ENCODE measurements around the gene CARD19. TPM values are rescaled to one million over a fixed set of nuclear protein-coding genes. Genes with fewer than 3 reads are reported as not detected.

The CARD19 gene
- total RNA-seq, 1 experiment from 2014 or later, result 54.5 TPM

- Histone ChIP-seq H2AFZ (ENCODE audit: low read depth, low read length, poor library complexity, severe bottlenecking) (no peak overlapping the region), H3K79me2 (ENCODE audit: insufficient read depth, low read length) (peaks cover 18% of the 10 kb centered on the region; the same call in 1 of the 2 replicates), H3K9me2 (ENCODE audit: insufficient read depth) (no peaks in the 10 kb centered on the region), H3K27ac (ENCODE audit: low read depth, low read length) (no peak overlapping the region; the same call in 1 of the 2 replicates), H3K9me3 (ENCODE audit: control insufficient read depth in 1 of 2, insufficient read depth in 1 of 2, low read depth in 1 of 2, low read length in 2 of 2) (no peaks in the 10 kb centered on the region), H3K4me2 (ENCODE audit: low read length) (no peak overlapping the region), H3K27me3 (ENCODE audit: insufficient read depth, low read length) (no peaks in the 10 kb centered on the region), H4K20me1 (ENCODE audit: insufficient read depth) (no peaks in the 10 kb centered on the region), H3K4me3 (replicated peaks in 1 of 2; ENCODE audit: low read depth in 1 of 2, low read length in 2 of 2) (no peak overlapping the region), H3K4me1 (ENCODE audit: control insufficient read depth in 1 of 2, insufficient read depth in 2 of 2, low read length in 2 of 2) (peaks cover 24 to 25% of the 10 kb centered on the region in 2 experiments), H3K36me3 (ENCODE audit: control insufficient read depth in 1 of 2, insufficient read depth in 2 of 2, low read length in 2 of 2) (no peaks in the 10 kb centered on the region; a peak in 1 of 4 replicates), H3K9ac (ENCODE audit: low read length) (no peak overlapping the region)
- ChIA-PET CTCF (no interaction called here), RAD21 (ENCODE audit: low non-redundant PET in 1 of 2, low total read pairs in 2 of 2, uncharacterized antibody in 2 of 2, unreplicated experiment in 2 of 2) (no interaction called here), POLR2A (no interaction called here)
- intact Hi-C loops (cut with micrococcal nuclease), result no loop called here
- ATAC-seq (no peak), DNase-seq (ENCODE audit: low read depth, low spot score) (no peak)
- BruUV-seq (replicated peaks), result no TSS peak
- TF ChIP-seq FOSL1 (IDR thresholded peaks at IDR 0.05; ENCODE audit: low read depth) (no peak), MAX (IDR thresholded peaks at IDR 0.05) (no peak), SIN3A (IDR thresholded peaks at IDR 0.05; ENCODE audit: low read depth) (no peak), SRF (IDR thresholded peaks at IDR 0.05; ENCODE audit: low read depth) (no peak), JUND (IDR thresholded peaks at IDR 0.05) (no peak), TCF7L2 (IDR thresholded peaks at IDR 0.05; ENCODE audit: borderline replicate concordance, extremely low read depth, insufficient read depth, insufficient read length) (no peak)
- TF ChIP-seq, protein P1, sequence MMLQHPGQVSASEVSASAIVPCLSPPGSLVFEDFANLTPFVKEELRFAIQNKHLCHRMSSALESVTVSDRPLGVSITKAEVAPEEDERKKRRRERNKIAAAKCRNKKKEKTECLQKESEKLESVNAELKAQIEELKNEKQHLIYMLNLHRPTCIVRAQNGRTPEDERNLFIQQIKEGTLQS (IDR thresholded peaks at IDR 0.05), result no peak
Observed at GRCh38 chr9:93128011-93128714, 32.1 kb downstream of the CARD19 start.

GRCh38 chr9:93128715-93129224, 32.8 kb downstream of the CARD19 start:
- POLR2A ChIA-PET, result no interaction called here
- no peak overlapping the region for H3K4me2 ChIP-seq (ENCODE audit: low read length)
- intact Hi-C loops (cut with micrococcal nuclease), result no loop called here
- no peaks in the 10 kb centered on the region for H3K9me2 ChIP-seq (ENCODE audit: insufficient read depth)
- ATAC-seq (no peak), DNase-seq (ENCODE audit: low read depth, low spot score) (no peak)
- H3K27me3 ChIP-seq (ENCODE audit: insufficient read depth, low read length), result no peaks in the 10 kb centered on the region
- CTCF ChIA-PET, result no interaction called here
- peaks cover 25 to 28% of the 10 kb centered on the region in 2 experiments for H3K4me1 ChIP-seq (ENCODE audit: control insufficient read depth in 1 of 2, insufficient read depth in 2 of 2, low read length in 2 of 2)
- H3K9me3 ChIP-seq (ENCODE audit: control insufficient read depth in 1 of 2, insufficient read depth in 1 of 2, low read depth in 1 of 2, low read length in 2 of 2), result no peaks in the 10 kb centered on the region
- H3K9ac ChIP-seq (ENCODE audit: low read length), result no peak overlapping the region
- RAD21 ChIA-PET (ENCODE audit: low non-redundant PET in 1 of 2, low total read pairs in 2 of 2, uncharacterized antibody in 2 of 2, unreplicated experiment in 2 of 2), result no interaction called here
- no peaks in the 10 kb centered on the region for H4K20me1 ChIP-seq (ENCODE audit: insufficient read depth)
- no peak overlapping the region for H3K4me3 ChIP-seq (replicated peaks in 1 of 2; ENCODE audit: low read depth in 1 of 2, low read length in 2 of 2)
- no peak overlapping the region for H2AFZ ChIP-seq (ENCODE audit: low read depth, low read length, poor library complexity, severe bottlenecking)
- no peaks in the 10 kb centered on the region; a peak in 1 of 4 replicates for H3K36me3 ChIP-seq (ENCODE audit: control insufficient read depth in 1 of 2, insufficient read depth in 2 of 2, low read length in 2 of 2)
- H3K27ac ChIP-seq (ENCODE audit: low read depth, low read length), result no peak overlapping the region
- peaks cover 22% of the 10 kb centered on the region; the same call in 1 of the 2 replicates for H3K79me2 ChIP-seq (ENCODE audit: insufficient read depth, low read length)
- no TSS peak for BruUV-seq (replicated peaks)
- no peak for TF ChIP-seq ELF1 (IDR thresholded peaks at IDR 0.05; ENCODE audit: borderline replicate concordance, low read depth)
- no peak for TF ChIP-seq MAX (IDR thresholded peaks at IDR 0.05)
- TF ChIP-seq CEBPB (IDR thresholded peaks at IDR 0.05; ENCODE audit: low read depth), result no peak
- TF ChIP-seq CBX3 (IDR thresholded peaks at IDR 0.05; ENCODE audit: low read depth), result no peak
- TF ChIP-seq SRF (IDR thresholded peaks at IDR 0.05; ENCODE audit: low read depth), result no peak
- no peak for TF ChIP-seq POLR2AphosphoS5 (IDR thresholded peaks at IDR 0.05; ENCODE audit: low read depth, low read length)
- TF ChIP-seq SP1 (IDR thresholded peaks at IDR 0.05; ENCODE audit: low read depth), result no peak
- TF ChIP-seq RAD21 (IDR thresholded peaks at IDR 0.05; ENCODE audit: low read depth), result no peak
- TF ChIP-seq EZH2 (IDR thresholded peaks at IDR 0.05), result no peak
- TF ChIP-seq POLR2A (IDR thresholded peaks at IDR 0.05; ENCODE audit: borderline replicate concordance, extremely low read depth, insufficient read depth, insufficient read length), result no peak
- no peak for TF ChIP-seq TCF7L2 (IDR thresholded peaks at IDR 0.05; ENCODE audit: borderline replicate concordance, extremely low read depth, insufficient read depth, insufficient read length)
- TF ChIP-seq, protein P2, sequence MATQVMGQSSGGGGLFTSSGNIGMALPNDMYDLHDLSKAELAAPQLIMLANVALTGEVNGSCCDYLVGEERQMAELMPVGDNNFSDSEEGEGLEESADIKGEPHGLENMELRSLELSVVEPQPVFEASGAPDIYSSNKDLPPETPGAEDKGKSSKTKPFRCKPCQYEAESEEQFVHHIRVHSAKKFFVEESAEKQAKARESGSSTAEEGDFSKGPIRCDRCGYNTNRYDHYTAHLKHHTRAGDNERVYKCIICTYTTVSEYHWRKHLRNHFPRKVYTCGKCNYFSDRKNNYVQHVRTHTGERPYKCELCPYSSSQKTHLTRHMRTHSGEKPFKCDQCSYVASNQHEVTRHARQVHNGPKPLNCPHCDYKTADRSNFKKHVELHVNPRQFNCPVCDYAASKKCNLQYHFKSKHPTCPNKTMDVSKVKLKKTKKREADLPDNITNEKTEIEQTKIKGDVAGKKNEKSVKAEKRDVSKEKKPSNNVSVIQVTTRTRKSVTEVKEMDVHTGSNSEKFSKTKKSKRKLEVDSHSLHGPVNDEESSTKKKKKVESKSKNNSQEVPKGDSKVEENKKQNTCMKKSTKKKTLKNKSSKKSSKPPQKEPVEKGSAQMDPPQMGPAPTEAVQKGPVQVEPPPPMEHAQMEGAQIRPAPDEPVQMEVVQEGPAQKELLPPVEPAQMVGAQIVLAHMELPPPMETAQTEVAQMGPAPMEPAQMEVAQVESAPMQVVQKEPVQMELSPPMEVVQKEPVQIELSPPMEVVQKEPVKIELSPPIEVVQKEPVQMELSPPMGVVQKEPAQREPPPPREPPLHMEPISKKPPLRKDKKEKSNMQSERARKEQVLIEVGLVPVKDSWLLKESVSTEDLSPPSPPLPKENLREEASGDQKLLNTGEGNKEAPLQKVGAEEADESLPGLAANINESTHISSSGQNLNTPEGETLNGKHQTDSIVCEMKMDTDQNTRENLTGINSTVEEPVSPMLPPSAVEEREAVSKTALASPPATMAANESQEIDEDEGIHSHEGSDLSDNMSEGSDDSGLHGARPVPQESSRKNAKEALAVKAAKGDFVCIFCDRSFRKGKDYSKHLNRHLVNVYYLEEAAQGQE (IDR thresholded peaks at IDR 0.05; ENCODE audit: low read depth), result no peak
- no peak for TF ChIP-seq SIN3A (IDR thresholded peaks at IDR 0.05; ENCODE audit: low read depth)
- no peak for TF ChIP-seq EGR1 (IDR thresholded peaks at IDR 0.05; ENCODE audit: low read depth)
- TF ChIP-seq FOSL1 (IDR thresholded peaks at IDR 0.05; ENCODE audit: low read depth), result no peak
